Measurements from ENCODE around the gene SULF2.

The SULF2 gene

DNA sequence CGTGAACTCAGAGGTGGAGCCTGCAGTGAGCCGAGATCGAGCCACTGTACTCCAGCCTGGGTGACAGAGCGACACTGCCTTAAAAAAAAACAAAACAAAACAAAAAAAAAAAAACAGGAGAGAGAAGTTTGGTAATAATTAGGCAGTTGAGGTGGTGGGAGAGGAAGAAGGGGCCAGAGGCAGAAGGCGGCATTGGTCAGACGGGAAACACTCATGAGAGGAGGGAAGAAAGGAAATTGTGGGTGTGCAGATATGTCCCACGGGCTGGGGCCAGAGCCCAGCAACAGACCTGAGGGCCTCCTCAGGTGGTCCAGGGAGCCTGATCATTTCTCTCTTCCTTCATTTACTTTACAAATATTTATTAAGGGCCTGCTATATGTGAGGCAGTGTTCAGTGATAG, 20.0 kb downstream of the SULF2 start:
- Histone ChIP-seq H3K27ac (no peak overlapping the region), H3K4me3 (ENCODE audit: low read depth, low read length) (no peak overlapping the region), H3K9me3 (ENCODE audit: severe bottlenecking) (no peaks in the 10 kb centered on the region), H3K27me3 (ENCODE audit: insufficient read depth, low read depth, severe bottlenecking) (no peaks in the 10 kb centered on the region), H3K36me3 (no peaks in the 10 kb centered on the region)
- TF ChIP-seq, protein P1, sequence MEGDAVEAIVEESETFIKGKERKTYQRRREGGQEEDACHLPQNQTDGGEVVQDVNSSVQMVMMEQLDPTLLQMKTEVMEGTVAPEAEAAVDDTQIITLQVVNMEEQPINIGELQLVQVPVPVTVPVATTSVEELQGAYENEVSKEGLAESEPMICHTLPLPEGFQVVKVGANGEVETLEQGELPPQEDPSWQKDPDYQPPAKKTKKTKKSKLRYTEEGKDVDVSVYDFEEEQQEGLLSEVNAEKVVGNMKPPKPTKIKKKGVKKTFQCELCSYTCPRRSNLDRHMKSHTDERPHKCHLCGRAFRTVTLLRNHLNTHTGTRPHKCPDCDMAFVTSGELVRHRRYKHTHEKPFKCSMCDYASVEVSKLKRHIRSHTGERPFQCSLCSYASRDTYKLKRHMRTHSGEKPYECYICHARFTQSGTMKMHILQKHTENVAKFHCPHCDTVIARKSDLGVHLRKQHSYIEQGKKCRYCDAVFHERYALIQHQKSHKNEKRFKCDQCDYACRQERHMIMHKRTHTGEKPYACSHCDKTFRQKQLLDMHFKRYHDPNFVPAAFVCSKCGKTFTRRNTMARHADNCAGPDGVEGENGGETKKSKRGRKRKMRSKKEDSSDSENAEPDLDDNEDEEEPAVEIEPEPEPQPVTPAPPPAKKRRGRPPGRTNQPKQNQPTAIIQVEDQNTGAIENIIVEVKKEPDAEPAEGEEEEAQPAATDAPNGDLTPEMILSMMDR (IDR thresholded peaks at IDR 0.05; ENCODE audit: low read depth, low read length): no peak
- no peak for DNase-seq

DNA sequence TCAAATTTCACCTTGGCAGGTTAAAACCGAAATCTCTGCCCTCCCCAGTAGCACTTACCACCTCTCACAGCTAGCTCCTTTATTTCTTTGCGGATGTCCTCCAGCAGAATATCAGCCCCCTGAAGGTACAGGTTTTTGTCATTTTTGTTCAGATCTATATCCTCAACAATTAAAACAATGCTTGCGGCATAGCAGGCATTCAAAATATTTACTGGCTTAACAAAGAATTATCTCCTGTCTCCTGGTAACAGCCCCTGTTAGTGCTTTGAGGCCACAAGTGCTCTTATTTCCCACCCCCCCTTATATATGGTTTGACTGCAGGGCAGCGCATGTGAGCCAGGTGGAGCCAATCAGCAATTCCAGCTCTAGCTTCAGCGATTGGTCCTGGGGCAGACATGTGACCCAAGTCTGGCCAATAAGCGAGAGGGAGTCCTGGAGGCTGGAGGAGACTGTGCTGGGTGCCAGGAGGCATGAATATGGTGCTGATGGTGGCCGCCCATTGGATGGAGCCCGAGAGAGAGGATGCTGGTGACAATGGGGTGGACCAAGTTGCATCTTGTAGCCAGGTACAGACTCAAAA, 21.0 kb downstream of the SULF2 start:
- Histone ChIP-seq H3K27ac (no peak overlapping the region), H3K27me3 (ENCODE audit: insufficient read depth, low read depth, severe bottlenecking) (no peaks in the 10 kb centered on the region), H3K4me3 (ENCODE audit: low read depth, low read length) (no peak overlapping the region), H3K9me3 (ENCODE audit: severe bottlenecking) (no peaks in the 10 kb centered on the region), H3K36me3 (no peaks in the 10 kb centered on the region)
- TF ChIP-seq, protein P1 (IDR thresholded peaks at IDR 0.05; ENCODE audit: low read depth, low read length): no peak
- DNase-seq: no peak

- no peak for DNase-seq
- no peak overlapping the region for H3K27ac ChIP-seq
- no peaks in the 10 kb centered on the region for H3K27me3 ChIP-seq (ENCODE audit: insufficient read depth, low read depth, severe bottlenecking)
- no peaks in the 10 kb centered on the region for H3K9me3 ChIP-seq (ENCODE audit: severe bottlenecking)
- H3K36me3 ChIP-seq: no peaks in the 10 kb centered on the region
- TF ChIP-seq, protein P1 (IDR thresholded peaks at IDR 0.05; ENCODE audit: low read depth, low read length): no peak
- no peak overlapping the region for H3K4me3 ChIP-seq (ENCODE audit: low read depth, low read length)
Observed at GRCh38 chr20:47762699-47763268, 22.5 kb downstream of the SULF2 start.

DNA sequence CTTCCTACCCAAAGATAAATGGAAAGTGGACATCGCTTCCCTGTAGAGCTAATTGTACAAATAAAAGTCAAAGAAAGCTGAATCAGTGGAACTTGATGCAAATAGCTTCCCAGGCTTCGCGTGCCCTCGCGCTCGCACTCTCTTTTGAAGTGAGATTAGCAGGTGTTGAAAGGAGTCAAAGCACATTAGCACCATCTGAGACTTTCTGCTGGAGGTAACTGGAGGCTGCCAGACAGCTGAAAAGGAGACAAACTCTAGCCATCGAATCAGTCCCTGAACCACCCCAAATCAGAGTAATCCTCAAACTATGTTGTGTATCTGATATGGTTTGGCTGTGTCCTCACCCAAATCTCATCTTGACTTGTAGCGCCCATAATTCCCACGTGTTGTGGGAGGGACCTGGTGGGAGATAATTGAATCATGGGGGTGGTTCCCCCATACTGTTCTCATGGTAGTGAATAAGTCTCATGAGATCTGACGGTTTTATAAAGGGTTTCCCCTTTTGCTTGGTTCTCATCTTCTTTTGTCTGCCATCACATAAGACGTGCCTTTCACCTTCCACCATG, 23.7 kb downstream of the SULF2 start:
- DNase-seq: peak; percentile 26
- no peaks in the 10 kb centered on the region for H3K9me3 ChIP-seq (ENCODE audit: severe bottlenecking)
- no peaks in the 10 kb centered on the region for H3K36me3 ChIP-seq
- H3K27ac ChIP-seq: no peak overlapping the region
- no peak overlapping the region for H3K4me3 ChIP-seq (ENCODE audit: low read depth, low read length)
- no peaks in the 10 kb centered on the region for H3K27me3 ChIP-seq (ENCODE audit: insufficient read depth, low read depth, severe bottlenecking)
- TF ChIP-seq, protein P1 (IDR thresholded peaks at IDR 0.05; ENCODE audit: low read depth, low read length): no peak

DNA sequence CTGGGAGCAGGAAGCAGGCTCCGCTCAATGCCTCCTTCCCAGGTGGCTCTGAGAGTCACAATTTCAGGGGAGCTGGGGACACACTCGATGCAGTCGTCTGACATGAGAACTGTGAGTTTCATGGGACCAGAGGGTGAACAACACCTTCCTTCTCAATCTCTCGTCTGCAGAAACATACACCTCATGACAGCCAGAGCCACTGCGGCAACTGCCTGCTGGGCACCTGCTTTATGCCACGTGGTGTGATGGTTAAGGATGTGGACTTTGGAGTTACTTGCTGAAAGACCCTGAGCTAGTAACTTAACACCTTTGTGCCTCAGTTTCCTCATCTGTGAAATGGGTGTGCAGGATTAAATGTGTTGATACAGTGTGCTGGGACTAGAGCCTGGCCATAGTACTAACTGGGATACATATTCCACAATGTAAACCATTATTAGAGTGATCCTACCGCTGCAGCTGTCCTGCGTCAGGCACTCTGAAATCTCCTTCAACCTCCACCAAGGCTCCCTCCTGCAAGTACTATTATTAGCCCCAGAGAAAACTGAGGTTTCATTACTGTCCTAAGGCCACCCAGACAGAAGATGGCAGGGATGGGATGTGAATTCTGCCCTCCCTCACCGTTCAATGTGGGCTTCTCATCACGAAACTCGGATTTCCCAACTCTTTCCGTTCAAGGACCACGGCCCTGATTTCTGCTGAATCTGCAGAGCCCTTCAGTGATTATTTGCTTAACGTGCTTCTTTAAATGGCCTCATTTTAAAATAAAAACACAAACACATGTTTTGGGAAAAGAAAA, 24.4 kb downstream of the SULF2 start:
- Histone ChIP-seq H3K36me3 (no peaks in the 10 kb centered on the region), H3K27ac (no peak overlapping the region), H3K27me3 (ENCODE audit: insufficient read depth, low read depth, severe bottlenecking) (no peaks in the 10 kb centered on the region), H3K4me3 (ENCODE audit: low read depth, low read length) (no peak overlapping the region), H3K9me3 (ENCODE audit: severe bottlenecking) (no peaks in the 10 kb centered on the region)
- TF ChIP-seq, protein P1 (IDR thresholded peaks at IDR 0.05; ENCODE audit: low read depth, low read length): no peak
- DNase-seq: no peak
